ENCODE measurements around the gene TM9SF4. TPM values are rescaled to one million over a fixed set of nuclear protein-coding genes. Genes with fewer than 3 reads are reported as not detected.

Gene TM9SF4
- polyA plus RNA-seq, 3 donors: 49.7 to 78.5 (median 78.3) TPM

GRCh38 chr20:32070282-32070681, 39.2 kb upstream of the TM9SF4 start:
- Mint-ChIP-seq H3K9me3 (peaks cover 0 to 2% (median 0%) of the 10 kb centered on the region in 7 donors), H3K4me1 (peaks cover 56% of the 10 kb centered on the region), H3K36me3 (peaks cover 79 to 88% of the 10 kb centered on the region in 2 donors), H3K4me3 (peak overlapping the region in 1 of 2 donors; percentile 29), H3K27ac (peak overlapping the region; percentile 97 to 100 (median 99)), H3K27me3 (ENCODE audit: low read depth in 3 of 3) (peaks cover 0 to 4% (median 1%) of the 10 kb centered on the region in 3 donors)
- peak overlapping the region; percentile 52 for H3K4me2 ChIP-seq (replicated peaks; ENCODE audit: extremely low read depth, low read length, poor library complexity, severe bottlenecking)
- intact Hi-C loops (cut with micrococcal nuclease): loop anchor here in 1 of 2 donors (5.0 kb wide), 1 partner anchor 33 kb away; no protein-coding TSS in a partner anchor
- no peak for DNase-seq
- peak overlapping the region; percentile 97 for H3K27ac ChIP-seq (ENCODE audit: low read depth in 1 of 2, low read length in 2 of 2)
- peaks cover 65 to 78% of the 10 kb centered on the region in 2 donors for H3K4me1 ChIP-seq (ENCODE audit: control insufficient read depth in 1 of 2, insufficient read depth in 2 of 2, low read length in 2 of 2)
- peaks cover 90% of the 10 kb centered on the region for H3K79me2 ChIP-seq (ENCODE audit: insufficient read depth, low read length)
- no peaks in the 10 kb centered on the region for H3K27me3 ChIP-seq (ENCODE audit: control insufficient read depth in 2 of 2, insufficient read depth in 2 of 2, low read length in 2 of 2)
- H2AFZ ChIP-seq (ENCODE audit: insufficient read depth, low read depth, low read length, poor library complexity, severe bottlenecking): no peak overlapping the region
- peak overlapping the region in 1 of 3 experiments; percentile 24 for H3K4me3 ChIP-seq (replicated peaks in 1 of 3; ENCODE audit: low read depth in 2 of 3, low read length in 3 of 3)
- H3K9ac ChIP-seq (ENCODE audit: insufficient read depth, low read length, poor library complexity, severe bottlenecking): peak overlapping the region; percentile 66
- TF ChIP-seq CTCF (IDR thresholded peaks at IDR 0.05): no peak
- H3K9me3 ChIP-seq (replicated peaks in 1 of 2; ENCODE audit: control insufficient read depth in 1 of 2, insufficient read depth in 1 of 2, low read length in 2 of 2): no peaks in the 10 kb centered on the region
- peaks cover 57 to 58% of the 10 kb centered on the region in 2 donors for H3K36me3 ChIP-seq (replicated peaks in 1 of 2; ENCODE audit: control insufficient read depth in 1 of 2, insufficient read depth in 2 of 2, low read length in 2 of 2)
- WGBS (ENCODE audit: insufficient coverage): 88% methylated on average over 1 of the region's 1 CpG
- peaks cover 39% of the 10 kb centered on the region for H4K20me1 ChIP-seq (ENCODE audit: insufficient read depth, low read length)

- peaks cover 0 to 2% (median 0%) of the 10 kb centered on the region in 7 donors for H3K9me3 Mint-ChIP-seq
These were observed 38.8 kb upstream of the TM9SF4 start for GRCh38 chr20:32070690-32071213.

More at GRCh38 chr20:32070690-32071213, 38.8 kb upstream of the TM9SF4 start:
- Mint-ChIP-seq H3K27ac (peak overlapping the region; percentile 97 to 100 (median 99)), H3K27me3 (ENCODE audit: low read depth in 3 of 3) (peaks cover 0 to 4% (median 2%) of the 10 kb centered on the region in 3 donors), H3K4me3 (peak overlapping the region in 1 of 2 donors; percentile 29), H3K4me1 (peaks cover 55% of the 10 kb centered on the region), H3K36me3 (peaks cover 79 to 88% of the 10 kb centered on the region in 2 donors)
- Histone ChIP-seq H3K36me3 (replicated peaks in 1 of 2; ENCODE audit: control insufficient read depth in 1 of 2, insufficient read depth in 2 of 2, low read length in 2 of 2) (peaks cover 57 to 59% of the 10 kb centered on the region in 2 donors), H3K79me2 (ENCODE audit: insufficient read depth, low read length) (peaks cover 90% of the 10 kb centered on the region), H3K27ac (ENCODE audit: low read depth in 1 of 2, low read length in 2 of 2) (peak overlapping the region; percentile 97), H3K9ac (ENCODE audit: insufficient read depth, low read length, poor library complexity, severe bottlenecking) (no peak overlapping the region), H3K4me1 (ENCODE audit: control insufficient read depth in 1 of 2, insufficient read depth in 2 of 2, low read length in 2 of 2) (peaks cover 65 to 78% of the 10 kb centered on the region in 2 donors), H3K9me3 (replicated peaks in 1 of 2; ENCODE audit: control insufficient read depth in 1 of 2, insufficient read depth in 1 of 2, low read length in 2 of 2) (no peaks in the 10 kb centered on the region), H3K4me3 (replicated peaks in 1 of 3; ENCODE audit: low read depth in 2 of 3, low read length in 3 of 3) (peak overlapping the region in 1 of 3 experiments; percentile 24), H4K20me1 (ENCODE audit: insufficient read depth, low read length) (peaks cover 44% of the 10 kb centered on the region), H2AFZ (ENCODE audit: insufficient read depth, low read depth, low read length, poor library complexity, severe bottlenecking) (no peak overlapping the region), H3K4me2 (replicated peaks; ENCODE audit: extremely low read depth, low read length, poor library complexity, severe bottlenecking) (peak overlapping the region; percentile 52), H3K27me3 (ENCODE audit: control insufficient read depth in 2 of 2, insufficient read depth in 2 of 2, low read length in 2 of 2) (no peaks in the 10 kb centered on the region)
- no CpG with 5 or more reads among the region's 4 CpGs for whole genome bisulfite sequencing (ENCODE audit: insufficient coverage)
- intact Hi-C loops (cut with micrococcal nuclease): loop anchor here in 1 of 2 donors (5.0 kb wide), 1 partner anchor 33 kb away; no protein-coding TSS in a partner anchor
- TF ChIP-seq CTCF (IDR thresholded peaks at IDR 0.05): no peak
- peak in 2 of 3 donors; percentile 36 to 60 for DNase-seq
